ENCODE measurements around the gene GYG1. TPM values are rescaled to one million over a fixed set of nuclear protein-coding genes. Genes with fewer than 3 reads are reported as not detected.

GYG1 gene
- total and polyA plus RNA-seq, 2 of the 4 experiments (the other 2 are of a cell fraction) = 48.4 to 90.3 TPM

DNA sequence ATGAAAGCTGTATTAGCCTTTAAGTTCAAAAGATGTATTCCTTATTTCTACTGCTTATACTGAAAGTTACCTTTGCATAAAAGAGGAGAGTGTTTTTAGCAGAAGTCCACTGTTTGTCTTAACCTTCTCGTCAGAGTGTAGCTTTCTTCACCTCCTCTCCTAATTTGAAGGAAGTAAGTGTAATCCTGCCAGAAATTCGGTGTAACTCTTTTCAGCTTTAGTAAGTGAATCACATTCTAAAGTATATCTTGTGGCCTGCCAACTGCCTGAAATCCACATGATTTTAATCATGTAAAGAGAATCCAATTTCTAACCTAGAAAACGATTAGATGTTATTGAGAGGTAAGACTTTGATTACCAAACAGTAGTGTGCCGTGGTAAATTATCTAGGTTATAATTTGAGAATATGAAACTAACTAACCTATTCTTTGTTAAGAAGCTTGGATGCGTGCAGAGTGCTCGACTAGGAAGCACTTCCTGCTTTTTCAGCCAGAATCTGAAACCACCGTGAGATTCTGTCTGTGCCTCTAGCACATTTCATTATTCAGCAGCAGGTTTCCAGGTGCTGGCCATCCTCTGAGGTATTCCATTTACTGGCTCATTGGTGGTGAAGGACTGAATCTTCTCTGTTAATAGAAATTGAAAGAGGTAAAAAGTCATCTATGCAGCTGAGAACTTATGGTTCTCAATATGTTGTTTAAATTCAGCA is 7.5 kb downstream of the GYG1 start:
- POLR2A ChIA-PET (ENCODE audit: unreplicated experiment) = no interaction called here
- intact Hi-C loops (cut with micrococcal nuclease) (no loop called here), dilution Hi-C loops (cut with HindIII; ENCODE audit: low sequenced_read_pairs, unreplicated experiment) (no loop called here), in situ Hi-C loops (cut with MboI; ENCODE audit: low sequenced_read_pairs) (no loop called here)
- peak overlapping the region; percentile 42; the same call in 1 of the 2 replicates for H2BK20ac ChIP-seq (ENCODE audit: low read depth, low read length)
- H3K27ac ChIP-seq (ENCODE audit: insufficient read depth, low read length) = peak overlapping the region; percentile 85
- H2AK5ac ChIP-seq (ENCODE audit: low read depth, low read length) = peak overlapping the region; percentile 13; the same call in 1 of the 2 replicates
- H3K79me1 ChIP-seq (ENCODE audit: low read depth in 1 of 2, low read length in 2 of 2) = peaks cover 17 to 53% of the 10 kb centered on the region in 2 experiments
- CTCF ChIA-PET = interaction anchor here (0.6 kb wide), 1 partner anchor 29 kb away, joined by 3 read pairs; no protein-coding TSS in a partner anchor
- H3K4me2 ChIP-seq (ENCODE audit: low read depth, low read length) = peak overlapping the region; percentile 59
- peak overlapping the region; percentile 27 to 32; a peak in 3 of 4 replicates for H4K8ac ChIP-seq (ENCODE audit: low read depth in 2 of 2, low read length in 2 of 2)
- H4K20me1 ChIP-seq (ENCODE audit: insufficient read depth, low read length) = no peaks in the 10 kb centered on the region
- H2AFZ ChIP-seq (replicated peaks; ENCODE audit: low read length, poor library complexity) = no peak overlapping the region
- H3K14ac ChIP-seq (replicated peaks; ENCODE audit: low read depth, low read length) = peak overlapping the region; percentile 26; the same call in 1 of the 2 replicates
- H3K4me3 ChIP-seq (ENCODE audit: insufficient read depth, low read depth, low read length) = no peak overlapping the region
- H2BK5ac ChIP-seq (ENCODE audit: low read depth, low read length, poor library complexity, severe bottlenecking) = peak overlapping the region; percentile 72
- peak overlapping the region; percentile 30; the same call in 1 of the 2 replicates for H3K23ac ChIP-seq (ENCODE audit: low read depth, low read length)
- peak; percentile 39 for DNase-seq
- peaks cover 12% of the 10 kb centered on the region for H3K4me1 ChIP-seq (ENCODE audit: control insufficient read depth, insufficient read depth, low read length)
- peaks cover 20% of the 10 kb centered on the region for H3K36me3 ChIP-seq (ENCODE audit: control insufficient read depth, insufficient read depth, low read length)
- WGBS, 2 experiments (ENCODE audit: extremely low coverage in 2 of 2, insufficient read length in 1 of 2) = no CpG with 5 or more reads among the region's 7 CpGs
- H3K18ac ChIP-seq (ENCODE audit: low read depth, low read length) = peak overlapping the region; percentile 55
- H3K56ac ChIP-seq (ENCODE audit: extremely low read depth, insufficient read depth, low read length) = no peak overlapping the region
- peak overlapping the region; percentile 46; the same call in 1 of the 2 replicates for H4K5ac ChIP-seq (ENCODE audit: low read depth, low read length)
- peak overlapping the region; percentile 22; the same call in 2 of the 3 replicates for H2BK15ac ChIP-seq (ENCODE audit: low read depth, low read length)
- peak overlapping the region; percentile 61; the same call in 1 of the 2 replicates for H3K4ac ChIP-seq (ENCODE audit: low read depth, low read length)
- peak overlapping the region; percentile 26; the same call in 1 of the 2 replicates for H4K91ac ChIP-seq (ENCODE audit: insufficient read depth, low read depth, low read length)
- BruUV-seq (replicated peaks) = no TSS peak
- H3K9me3 ChIP-seq (ENCODE audit: control insufficient read depth, insufficient read depth, low read length) = no peaks in the 10 kb centered on the region
- no peak overlapping the region for H2AK9ac ChIP-seq (replicated peaks; ENCODE audit: low read depth, low read length, poor library complexity)
- ATAC-seq (ENCODE audit: low read depth) = peak; percentile 18; the same call in 1 of the 2 replicates
- peaks cover 16% of the 10 kb centered on the region for H3K9me1 ChIP-seq (ENCODE audit: insufficient read depth, low read length)
- peak overlapping the region; percentile 46 for H3K9ac ChIP-seq (ENCODE audit: low read depth, low read length)
- H3K27me3 ChIP-seq (ENCODE audit: control insufficient read depth, insufficient read depth, low read length) = no peaks in the 10 kb centered on the region
- H2BK120ac ChIP-seq (ENCODE audit: low read depth, low read length) = peak overlapping the region; percentile 56
- TF ChIP-seq RAD21 (IDR thresholded peaks at IDR 0.05; ENCODE audit: low read length) (no peak), MXI1 (IDR thresholded peaks at IDR 0.05; ENCODE audit: borderline replicate concordance, low read depth, low read length) (no peak), POLR2A (IDR thresholded peaks at IDR 0.05; ENCODE audit: low read depth, low read length) (no peak), RCOR1 (IDR thresholded peaks at IDR 0.05; ENCODE audit: insufficient replicate concordance, low read length) (no peak), FOS (IDR thresholded peaks at IDR 0.05; ENCODE audit: low read depth, low read length) (no peak), RFX5 (IDR thresholded peaks at IDR 0.05; ENCODE audit: low read depth, low read length) (no peak), MAZ (IDR thresholded peaks at IDR 0.05; ENCODE audit: borderline replicate concordance, low read depth, low read length) (no peak), CHD1 (IDR thresholded peaks at IDR 0.05; ENCODE audit: low read depth, low read length) (no peak), NFE2L2 (IDR thresholded peaks at IDR 0.05; ENCODE audit: low read depth, low read length) (no peak), MAFK (IDR thresholded peaks at IDR 0.05; ENCODE audit: low read depth, low read length) (no peak), SMC3 (IDR thresholded peaks at IDR 0.05; ENCODE audit: low read depth, low read length) (no peak)
- TF ChIP-seq, protein P1, sequence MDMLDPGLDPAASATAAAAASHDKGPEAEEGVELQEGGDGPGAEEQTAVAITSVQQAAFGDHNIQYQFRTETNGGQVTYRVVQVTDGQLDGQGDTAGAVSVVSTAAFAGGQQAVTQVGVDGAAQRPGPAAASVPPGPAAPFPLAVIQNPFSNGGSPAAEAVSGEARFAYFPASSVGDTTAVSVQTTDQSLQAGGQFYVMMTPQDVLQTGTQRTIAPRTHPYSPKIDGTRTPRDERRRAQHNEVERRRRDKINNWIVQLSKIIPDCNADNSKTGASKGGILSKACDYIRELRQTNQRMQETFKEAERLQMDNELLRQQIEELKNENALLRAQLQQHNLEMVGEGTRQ (IDR thresholded peaks at IDR 0.05; ENCODE audit: low read depth, low read length) = no peak
- TF ChIP-seq, protein P2, sequence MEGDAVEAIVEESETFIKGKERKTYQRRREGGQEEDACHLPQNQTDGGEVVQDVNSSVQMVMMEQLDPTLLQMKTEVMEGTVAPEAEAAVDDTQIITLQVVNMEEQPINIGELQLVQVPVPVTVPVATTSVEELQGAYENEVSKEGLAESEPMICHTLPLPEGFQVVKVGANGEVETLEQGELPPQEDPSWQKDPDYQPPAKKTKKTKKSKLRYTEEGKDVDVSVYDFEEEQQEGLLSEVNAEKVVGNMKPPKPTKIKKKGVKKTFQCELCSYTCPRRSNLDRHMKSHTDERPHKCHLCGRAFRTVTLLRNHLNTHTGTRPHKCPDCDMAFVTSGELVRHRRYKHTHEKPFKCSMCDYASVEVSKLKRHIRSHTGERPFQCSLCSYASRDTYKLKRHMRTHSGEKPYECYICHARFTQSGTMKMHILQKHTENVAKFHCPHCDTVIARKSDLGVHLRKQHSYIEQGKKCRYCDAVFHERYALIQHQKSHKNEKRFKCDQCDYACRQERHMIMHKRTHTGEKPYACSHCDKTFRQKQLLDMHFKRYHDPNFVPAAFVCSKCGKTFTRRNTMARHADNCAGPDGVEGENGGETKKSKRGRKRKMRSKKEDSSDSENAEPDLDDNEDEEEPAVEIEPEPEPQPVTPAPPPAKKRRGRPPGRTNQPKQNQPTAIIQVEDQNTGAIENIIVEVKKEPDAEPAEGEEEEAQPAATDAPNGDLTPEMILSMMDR (conservative IDR thresholded peaks at IDR 0.05; ENCODE audit: low read depth, low read length) = no peak
- TF ChIP-seq, protein P3, sequence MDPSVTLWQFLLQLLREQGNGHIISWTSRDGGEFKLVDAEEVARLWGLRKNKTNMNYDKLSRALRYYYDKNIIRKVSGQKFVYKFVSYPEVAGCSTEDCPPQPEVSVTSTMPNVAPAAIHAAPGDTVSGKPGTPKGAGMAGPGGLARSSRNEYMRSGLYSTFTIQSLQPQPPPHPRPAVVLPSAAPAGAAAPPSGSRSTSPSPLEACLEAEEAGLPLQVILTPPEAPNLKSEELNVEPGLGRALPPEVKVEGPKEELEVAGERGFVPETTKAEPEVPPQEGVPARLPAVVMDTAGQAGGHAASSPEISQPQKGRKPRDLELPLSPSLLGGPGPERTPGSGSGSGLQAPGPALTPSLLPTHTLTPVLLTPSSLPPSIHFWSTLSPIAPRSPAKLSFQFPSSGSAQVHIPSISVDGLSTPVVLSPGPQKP (IDR thresholded peaks at IDR 0.05; ENCODE audit: borderline replicate concordance, low read depth, low read length) = no peak
